GM10266 (cell line): ENCODE data around the gene PEX11B.
A peak's percentile ranks its signal among the peaks of the same experiment; 100 is the strongest.
"Not testable (repeated sequence)": the region's sequence is repeated elsewhere in the genome, so short reads cannot be mapped to it uniquely, and the experiment has no call there.

Source experiments
- DNase-seq: peaks from one replicate; pipeline ENCODE4 v3.0.0; 2012; ENCODE audit errors: extremely low spot score
- CTCF ChIP-seq: IDR thresholded peaks from 2 replicates; pipeline ENCODE4 v1.5.1; 2012; ENCODE audit warnings: mild to moderate bottlenecking, low read depth; ENCODE audit not compliant: control insufficient read depth, insufficient read depth; ENCODE audit errors: missing control alignments

Gene PEX11B

GRCh38 chr1:145936247-145936646 lies 17.7 kb upstream of the PEX11B start:
- TF ChIP-seq CTCF, result no peak
- DNase-seq, result no peak

- no peak for DNase-seq
- no peak for TF ChIP-seq CTCF
These were observed 17.2 kb upstream of the PEX11B start for GRCh38 chr1:145935708-145936107.

- DNase-seq, result not testable (repeated sequence)
These were observed 14.0 kb upstream of the PEX11B start for GRCh38 chr1:145932522-145933009.

GRCh38 chr1:145927916-145928643 lies 9.6 kb upstream of the PEX11B start:
- DNase-seq, result no peak
- TF ChIP-seq CTCF, result no peak

- TF ChIP-seq CTCF, result peak; percentile 58
- peak; percentile 87 for DNase-seq
These were observed 8.8 kb upstream of the PEX11B start, which contains the start of gene RBM8A for GRCh38 chr1:145927063-145927886. Gene RBM8A (minus strand): TSS chr1:145927484. CDS start chr1:145927426, 58 bp downstream.

GRCh38 chr1:145926686-145927062 lies 8.2 kb upstream of the PEX11B start:
- no peak for DNase-seq
- no peak for TF ChIP-seq CTCF

GRCh38 chr1:145922266-145922665 lies 3.7 kb upstream of the PEX11B start:
- no peak for DNase-seq
- TF ChIP-seq CTCF, result no peak

GRCh38 chr1:145920297-145920696 lies 1.8 kb upstream of the PEX11B start:
- not testable (repeated sequence) for DNase-seq
